HG03520 (cell line): ENCODE results near the gene KCNQ1.

Experiments used
- ATAC-seq: cut with Tn5 transposase; IDR thresholded peaks from one replicate; pipeline ENCODE4 v1.9.1; 2021; ENCODE audit warnings: mild to moderate bottlenecking, moderate library complexity; ENCODE audit not compliant: unreplicated experiment

The KCNQ1 gene

GRCh38 chr11:2787816-2788167 lies 343.0 kb downstream of the KCNQ1 start:
- no peak for ATAC-seq

- no peak for ATAC-seq
Observed at GRCh38 chr11:2788168-2789071, 343.6 kb downstream of the KCNQ1 start.

GRCh38 chr11:2789331-2789730 lies 344.5 kb downstream of the KCNQ1 start:
- ATAC-seq = no peak

GRCh38 chr11:2789791-2790567 lies 345.2 kb downstream of the KCNQ1 start:
- ATAC-seq = no peak

DNA sequence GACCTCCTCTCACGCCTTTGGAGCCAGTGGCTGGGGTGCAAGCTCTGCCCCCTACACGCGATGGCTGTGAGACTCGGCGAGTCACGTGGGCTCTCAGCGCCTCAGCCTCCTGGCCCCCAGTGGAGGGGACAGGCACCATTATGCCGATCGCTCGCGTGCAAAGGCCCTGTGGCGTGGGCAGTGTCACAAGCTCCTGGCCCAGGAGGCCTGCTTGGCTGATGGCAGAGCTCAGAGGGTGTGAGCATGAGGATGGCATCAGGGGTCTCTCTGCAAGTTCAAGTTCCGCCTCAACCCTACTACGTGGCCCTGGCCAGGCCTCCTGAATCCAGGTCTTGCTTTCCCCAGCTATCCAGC lies 345.7 kb downstream of the KCNQ1 start:
- no peak for ATAC-seq

- no peak for ATAC-seq
Observed at GRCh38 chr11:2791139-2791520, 346.3 kb downstream of the KCNQ1 start.

DNA sequence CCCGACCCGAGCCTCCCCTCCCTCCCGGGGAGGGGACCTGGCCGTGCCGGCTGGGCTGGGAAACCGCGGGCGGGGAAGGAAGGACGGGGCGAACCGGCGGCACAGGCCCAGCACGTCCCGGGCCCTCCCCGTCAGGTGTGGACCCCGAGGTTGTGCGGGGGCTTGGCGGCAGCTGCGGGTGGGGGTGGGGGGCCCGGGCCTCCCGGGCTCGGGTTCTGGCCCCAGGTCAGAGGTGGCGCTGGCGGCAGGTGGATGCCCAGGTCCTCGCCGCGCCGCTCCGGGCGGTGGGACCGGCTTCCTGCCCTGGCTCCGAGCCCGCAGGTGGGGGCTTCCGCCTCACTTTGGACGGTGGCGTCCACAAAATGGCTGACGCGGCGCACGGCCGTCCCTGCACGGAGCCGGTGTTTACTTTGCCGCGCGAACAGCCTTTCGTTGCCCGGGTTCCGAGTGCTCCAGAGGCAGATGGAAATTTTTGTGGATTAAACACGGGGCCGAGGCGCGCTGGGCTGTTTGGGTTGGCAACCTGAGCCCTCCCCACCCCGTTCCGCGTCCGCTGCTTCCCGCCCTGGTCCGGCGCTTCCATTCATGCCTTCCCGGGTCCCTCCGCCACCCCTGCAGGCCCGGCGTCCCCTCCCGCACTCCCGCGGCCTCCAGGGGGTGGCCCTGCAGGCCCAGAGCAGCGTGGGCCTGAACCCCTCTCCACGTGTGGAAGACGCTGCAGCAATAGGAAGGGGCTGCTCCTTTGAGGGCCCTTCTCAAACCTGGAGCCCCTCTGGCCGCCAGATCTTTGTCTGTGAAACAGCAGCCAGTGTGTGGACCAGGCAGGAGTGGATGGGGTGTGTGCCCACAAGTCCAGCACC lies 346.9 kb downstream of the KCNQ1 start:
- ATAC-seq = no peak

GRCh38 chr11:2792381-2793250 lies 347.8 kb downstream of the KCNQ1 start:
- no peak for ATAC-seq

DNA sequence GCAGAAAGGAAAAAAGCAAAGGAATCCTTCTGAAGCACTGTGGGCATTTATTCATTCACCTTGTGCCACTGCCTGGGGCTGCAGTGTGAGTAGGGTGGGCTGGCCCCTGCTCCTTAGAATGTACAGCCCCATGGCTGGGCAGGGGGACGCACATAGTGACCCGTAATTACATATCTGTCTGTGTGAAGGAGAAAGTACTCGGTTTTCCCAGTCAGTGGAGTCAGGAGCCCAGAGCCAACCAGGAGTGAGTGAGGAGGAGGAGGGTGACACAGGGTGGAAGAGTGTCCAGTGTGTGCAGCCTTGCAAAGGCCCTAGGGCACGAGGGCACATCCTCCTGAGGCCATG lies 348.9 kb downstream of the KCNQ1 start:
- ATAC-seq = no peak

DNA sequence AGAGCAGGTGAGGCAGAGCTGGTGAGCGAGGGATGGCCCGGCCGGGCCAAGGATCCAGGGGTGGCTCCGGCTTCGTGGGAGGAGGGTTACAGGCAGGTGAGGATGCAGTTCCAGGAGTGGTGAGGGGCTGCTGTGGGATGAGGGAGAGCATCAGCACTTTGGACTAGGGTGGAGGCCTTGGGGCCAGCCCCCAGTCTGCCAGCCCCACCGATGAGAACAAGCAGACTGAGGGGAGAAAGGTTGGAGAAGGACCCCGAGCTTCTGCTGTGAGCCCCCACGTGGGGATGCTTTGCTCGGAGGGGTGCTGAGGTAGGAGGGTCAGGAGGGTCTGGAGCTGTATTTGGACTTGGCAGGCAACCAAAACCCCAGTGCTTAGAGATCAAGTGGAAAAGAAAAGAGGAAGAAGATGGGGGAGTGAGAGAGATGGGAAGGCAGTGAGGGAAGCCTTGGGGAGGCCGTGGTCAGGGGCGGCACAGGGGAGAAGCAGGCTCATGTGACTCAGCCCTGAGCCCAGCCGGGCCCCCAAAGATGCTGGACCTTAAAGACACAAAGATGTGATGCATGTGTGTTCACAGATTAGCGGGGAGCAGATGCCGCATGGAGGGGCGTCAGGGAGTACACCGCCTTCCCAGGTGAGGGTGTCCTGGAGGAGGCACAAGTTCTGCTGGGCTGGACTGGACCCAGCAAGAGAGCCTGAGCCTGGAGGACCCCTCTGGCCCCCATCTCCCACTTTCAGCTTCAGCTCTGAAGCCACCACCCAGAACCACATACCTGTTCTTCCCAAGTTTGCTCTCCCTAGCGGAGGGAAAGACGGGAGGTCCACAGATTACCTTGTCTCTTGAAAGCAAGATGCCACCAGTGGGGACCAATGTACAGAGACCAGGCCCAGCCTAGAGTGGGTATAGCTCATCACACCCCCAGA lies 349.5 kb downstream of the KCNQ1 start:
- ATAC-seq = no peak

GRCh38 chr11:2794968-2795322 lies 350.1 kb downstream of the KCNQ1 start:
- ATAC-seq = no peak

DNA sequence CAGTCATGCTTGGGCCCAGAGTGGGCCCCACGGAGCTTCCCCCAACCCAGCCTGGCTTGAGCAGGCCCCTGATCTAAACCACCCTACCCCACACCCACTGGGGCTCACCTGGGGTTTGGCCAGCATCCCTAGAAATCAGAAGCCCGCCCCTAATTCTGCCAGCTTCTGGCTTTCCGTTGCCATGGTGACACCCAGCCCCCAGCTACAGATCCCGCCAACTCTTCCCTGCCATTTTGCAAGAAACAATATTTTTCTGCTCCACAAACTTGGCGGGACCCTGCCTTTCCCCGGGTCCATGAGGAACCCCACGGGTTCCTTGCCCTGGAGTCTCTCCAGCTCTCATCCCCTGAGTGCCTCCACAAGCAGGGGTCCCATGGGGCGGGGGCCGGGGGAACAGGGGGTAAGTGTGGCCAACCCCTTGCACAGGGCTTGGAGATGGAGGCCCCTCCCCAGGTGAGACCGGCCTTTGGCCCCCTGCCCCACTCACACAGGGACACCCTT lies 350.7 kb downstream of the KCNQ1 start:
- ATAC-seq = no peak

DNA sequence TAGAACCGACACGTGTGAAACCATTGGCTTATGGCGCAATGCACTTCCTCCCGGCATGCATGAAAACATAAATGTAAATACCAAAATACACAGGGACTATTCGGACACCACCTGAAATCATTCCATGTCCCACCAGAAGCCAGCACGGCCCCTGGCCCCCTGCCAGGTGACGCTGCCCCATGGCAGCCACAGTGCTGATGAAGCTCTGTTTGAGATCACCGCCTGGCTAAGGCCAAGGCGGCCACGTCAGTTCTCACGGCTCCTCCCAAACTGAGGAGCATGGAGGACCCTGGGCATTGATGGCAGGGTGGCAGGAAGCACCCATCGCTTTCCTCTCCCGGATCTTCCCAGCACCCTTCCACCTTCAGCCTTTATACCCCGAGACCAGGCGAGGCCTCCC lies 351.3 kb downstream of the KCNQ1 start:
- no peak for ATAC-seq

GRCh38 chr11:2796508-2797113 lies 351.8 kb downstream of the KCNQ1 start:
- no peak for ATAC-seq

DNA sequence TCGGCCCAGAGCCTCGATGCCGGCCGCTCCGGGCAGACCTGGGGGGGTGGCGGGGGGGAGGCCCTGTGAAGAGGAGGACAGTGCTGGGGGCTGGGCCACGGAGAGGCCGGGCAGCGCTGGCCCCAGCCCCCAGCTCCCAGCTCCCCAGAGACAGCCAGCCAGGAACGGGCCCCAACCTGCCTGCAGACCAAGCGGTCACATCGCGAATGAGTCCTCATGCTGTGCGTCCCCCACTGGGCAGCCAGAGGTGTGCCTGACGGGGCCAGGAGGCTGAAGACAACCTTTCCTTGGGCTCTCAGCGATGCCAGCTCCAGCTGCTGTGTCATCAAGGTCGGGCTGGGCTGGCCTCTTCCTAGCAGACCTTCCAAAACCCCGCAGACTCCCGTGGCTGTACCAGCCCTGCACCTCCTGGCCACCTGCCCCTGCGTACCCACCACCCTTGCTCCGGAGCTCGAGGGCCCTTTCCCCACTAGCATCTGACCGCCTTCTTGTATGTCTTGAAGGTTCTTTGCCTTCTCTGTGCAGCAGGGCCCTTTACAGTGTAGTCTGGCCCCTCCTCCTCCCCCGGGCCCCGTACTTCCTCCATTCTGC lies 352.4 kb downstream of the KCNQ1 start:
- no peak for ATAC-seq

GRCh38 chr11:2797741-2798361 lies 353.0 kb downstream of the KCNQ1 start:
- ATAC-seq = no peak

GRCh38 chr11:2798951-2799761 lies 354.3 kb downstream of the KCNQ1 start:
- ATAC-seq = no peak
